B cell (primary cell): Measurements from ENCODE around the gene CDS2. TPM values are rescaled to one million over a fixed set of nuclear protein-coding genes. Genes with fewer than 3 reads are reported as not detected.

Experiments used
- ATAC-seq: fragments of 200-7000 bp; cut with Tn5 transposase; one replicate; pipeline ENCODE4 v1.10.0; 2021; ENCODE audit warnings: low read depth, mild to moderate bottlenecking, moderate number of reproducible peaks, moderate library complexity
- CTCF ChIA-PET: fragments of 350-600 bp; sonication (Branson Sonifier 250); formaldehyde crosslinking; loops from one replicate; lab custom pipeline; 2021; ENCODE audit warnings: antibody characterized with exemption, inconsistent platforms; lab: Charles Lee
- POLR2A ChIA-PET: fragments of 350-600 bp; sonication (Branson Sonifier 250); formaldehyde crosslinking; loops from one replicate; lab custom pipeline; 2021; ENCODE audit warnings: antibody characterized with exemption; lab: Charles Lee
- DNase-seq: peaks from one replicate; pipeline ENCODE4 v3.0.0; 2013
- H2AFZ ChIP-seq: 2 replicates; pipeline ENCODE4 v1.6.1; 2012; ENCODE audit warnings: mild to moderate bottlenecking, low read depth, low read length; ENCODE audit not compliant: insufficient read depth, poor library complexity, severe bottlenecking
- H3K27ac ChIP-seq, 2 donors: 1 replicate in 1 of 2; 2 replicates in 1 of 2; pipeline ENCODE4 v1.5.1; 2012 to 2013; ENCODE audit warnings: low read length in 2 of 2, mild to moderate bottlenecking in 2 of 2, moderate library complexity in 1 of 2
- H3K27me3 ChIP-seq, 4 experiments: fragments of 200-600 bp in 1 of 4; sonication (generic) in 1 of 4; replicated peaks in 1 of 4; 1 replicate in 2 of 4; 2 replicates in 2 of 4; pipeline versions ENCODE4 v1.6.1 to v1.7.0; 2013 to 2016; ENCODE audit warnings: low read length in 3 of 4, mild to moderate bottlenecking in 2 of 4, mixed read lengths in 1 of 4, moderate library complexity in 1 of 4; ENCODE audit not compliant: insufficient read depth in 4 of 4, control insufficient read depth in 3 of 4; ENCODE audit errors: control extremely low read depth in 1 of 4
- H3K36me3 ChIP-seq, 2 experiments: replicated peaks in 1 of 2; 1 replicate in 1 of 2; 2 replicates in 1 of 2; pipeline versions ENCODE4 v1.6.1 to v1.7.1; 2013; ENCODE audit warnings: low read length in 1 of 2; ENCODE audit not compliant: insufficient read depth in 2 of 2, control insufficient read depth in 1 of 2; ENCODE audit errors: control extremely low read depth in 1 of 2, extremely low read depth in 1 of 2
- H3K4me1 ChIP-seq, 2 donors: fragments of 200-600 bp in 1 of 2; sonication (generic) in 1 of 2; 1 replicate in 1 of 2; 2 replicates in 1 of 2; pipeline versions ENCODE4 v1.5.1 to v1.6.1; 2013 to 2017; ENCODE audit warnings: low read length in 2 of 2; ENCODE audit not compliant: control insufficient read depth in 2 of 2, insufficient read depth in 2 of 2
- H3K4me2 ChIP-seq: replicated peaks from 2 replicates; pipeline ENCODE3; 2012; ENCODE audit warnings: mild to moderate bottlenecking, low read depth, low read length; ENCODE audit not compliant: poor library complexity, severe bottlenecking
- H3K4me3 ChIP-seq, 5 experiments: fragments of 200-600 bp in 1 of 5; sonication (generic) in 1 of 5; 1 replicate in 3 of 5; 2 replicates in 2 of 5; pipeline versions ENCODE4 v1.5.1 to v1.7.0; 2011 to 2016; ENCODE audit warnings: low read length in 4 of 5, mild to moderate bottlenecking in 4 of 5, low read depth in 2 of 5, control low read depth in 1 of 5, moderate library complexity in 1 of 5; ENCODE audit not compliant: insufficient read depth in 1 of 5; ENCODE audit errors: control extremely low read depth in 1 of 5, extremely low read depth in 1 of 5
- H3K79me2 ChIP-seq: fragments of 200-600 bp; sonication (generic); one replicate; pipeline ENCODE4 v1.6.0; 2016; ENCODE audit warnings: low read length; ENCODE audit not compliant: control insufficient read depth, insufficient read depth
- H3K9ac ChIP-seq: fragments of 200-600 bp; sonication (generic); 2 replicates; pipeline ENCODE4 v1.6.1; 2017; ENCODE audit warnings: mild to moderate bottlenecking, low read length, moderate library complexity
- H3K9me3 ChIP-seq, 3 donors: one replicate each; pipeline versions ENCODE4 v1.6.1 to v1.7.1; 2013; ENCODE audit warnings: low read length in 2 of 3; ENCODE audit not compliant: control insufficient read depth in 2 of 3, insufficient read depth in 1 of 3; ENCODE audit errors: control extremely low read depth in 1 of 3
- H4K20me1 ChIP-seq: 2 replicates; pipeline ENCODE4 v1.6.0; 2012; ENCODE audit warnings: mild to moderate bottlenecking, low read length; ENCODE audit not compliant: insufficient read depth, control insufficient read depth, poor library complexity, severe bottlenecking
- H3K27ac Mint-ChIP-seq: one replicate; pipeline ENCODE4 v1.8.0; 2021; ENCODE audit warnings: mixed read lengths
- H3K27me3 Mint-ChIP-seq: one replicate; pipeline ENCODE4 v1.8.0; 2021; ENCODE audit warnings: mixed read lengths
- H3K4me1 Mint-ChIP-seq: one replicate; pipeline ENCODE4 v1.8.0; 2021; ENCODE audit warnings: mixed read lengths
- H3K4me3 Mint-ChIP-seq: one replicate; pipeline ENCODE4 v1.8.0; 2021; ENCODE audit warnings: mixed read lengths
- H3K9me3 Mint-ChIP-seq: one replicate; pipeline ENCODE4 v1.8.0; 2022; ENCODE audit warnings: mixed read lengths; ENCODE audit not compliant: insufficient read depth
- CTCF ChIP-seq: fragments of 200-600 bp; IDR thresholded peaks from one replicate; pipeline ENCODE4 v1.8.0; 2022; ENCODE audit warnings: antibody characterized with exemption, mild to moderate bottlenecking
- EZH2 ChIP-seq: IDR thresholded peaks from 2 replicates; pipeline ENCODE4 v1.6.1; 2012; ENCODE audit warnings: borderline replicate concordance, low read depth, mild to moderate bottlenecking, moderate library complexity, low read length; ENCODE audit not compliant: insufficient read depth, poor library complexity, severe bottlenecking
- WGBS: methylation state at CpG from one replicate; pipeline ENCODE4 v1.1.5; 2013; ENCODE audit warnings: missing lambda C conversion rate; ENCODE audit not compliant: insufficient coverage; 5-methylcytosine and 5-hydroxymethylcytosine counted together
- intact Hi-C: fragments of 100-400 bp; cut with micrococcal nuclease; formaldehyde crosslinking; loops from one replicate; pipeline ENCODE4 v1.10.0; 2022
- polyA plus RNA-seq: library from polyadenylated mRNA; depleted of rRNA; stranded (reverse); fragments of >200 nt; gene quantifications from 2 replicates; pipeline ENCODE4 v1.2.3, GENCODE V29; 2012
- total RNA-seq, 2 donors: library from RNA; stranded (reverse); fragments of 120-200 nt in 1 of 2; gene quantifications; 1 replicate in 1 of 2; 2 replicates in 1 of 2; pipeline versions ENCODE4 v1.2.3 to v1.2.4, GENCODE V29; 2013 to 2022

The CDS2 gene
- total and polyA plus RNA-seq, 2 donors (not counting 1 experiment from before 2014, with no cell fraction given): 17.3 to 48.6 TPM

GRCh38 chr20:5191829-5192569, 65.2 kb downstream of the CDS2 start:
- POLR2A ChIA-PET: interaction anchor here (0.7 to 1.5 kb wide), 3 partner anchors 15 to 1424 kb away, joined by 3 to 13 read pairs (median 4); partner anchors contain the start of genes ADISSP and CDS2
- peak overlapping the region; percentile 56 for H3K27ac Mint-ChIP-seq
- Histone ChIP-seq H3K36me3 (peaks cover 0 to 27% of the 10 kb centered on the region in 2 experiments), H3K4me2 (peak overlapping the region; percentile 21), H3K9me3 (no peaks in the 10 kb centered on the region), H4K20me1 (no peaks in the 10 kb centered on the region), H3K9ac (no peak overlapping the region), H3K27me3 (no peaks in the 10 kb centered on the region), H3K4me3 (no peak overlapping the region), H2AFZ (peak overlapping the region; percentile 47), H3K4me1 (peaks cover 0 to 7% of the 10 kb centered on the region in 2 donors), H3K79me2 (peaks cover 3% of the 10 kb centered on the region), H3K27ac (peak overlapping the region in 1 of 2 donors; percentile 38)
- CTCF ChIA-PET: interaction anchor here (0.7 to 5.5 kb wide), 28 partner anchors 8 to 1087 kb away, joined by 3 to 149 read pairs (median 4); partner anchors contain the start of genes CDS2 and PCNA
- no peaks in the 10 kb centered on the region for H3K9me3 Mint-ChIP-seq
- H3K4me3 Mint-ChIP-seq: no peak overlapping the region
- TF ChIP-seq CTCF: peak; percentile 77
- no peak for TF ChIP-seq EZH2
- ATAC-seq (peak; percentile 84), DNase-seq (peak; percentile 76)
- no peaks in the 10 kb centered on the region for H3K27me3 Mint-ChIP-seq
- WGBS: 67% methylated on average over 7 of the region's 9 CpGs
- H3K4me1 Mint-ChIP-seq: peaks cover 9% of the 10 kb centered on the region
- intact Hi-C loops: loop anchor here (1.0 kb wide), 3 partner anchors 66 to 585 kb away; no protein-coding TSS in a partner anchor
